Right lobe of liver (tissue), 4 donors: Measurements from ENCODE around the gene ZNF701.

Experiments used
- POLR2A ChIP-seq: fragments of 450-650 bp; IDR thresholded peaks from one replicate; pipeline ENCODE4 v1.6.1; 2017; ENCODE audit warnings: antibody characterized with exemption, mild to moderate bottlenecking
- TF ChIP-seq, protein P1 (sequence below), 4 donors: fragments of 200-600 bp in 3 of 4; fragments of 450-650 bp in 1 of 4; IDR thresholded peaks; one replicate each; pipeline versions ENCODE4 v1.5.1 to v1.8.0; 2016 to 2022; ENCODE audit warnings: antibody characterized with exemption in 4 of 4, mild to moderate bottlenecking in 2 of 4
- donor health status: DM: no; HTN: no; CAD: no.
- donor health status: DM: no; HTN: no; CAD: no.
- donor health status: DM: no; HTN: yes; CAD: no.

DNA sequence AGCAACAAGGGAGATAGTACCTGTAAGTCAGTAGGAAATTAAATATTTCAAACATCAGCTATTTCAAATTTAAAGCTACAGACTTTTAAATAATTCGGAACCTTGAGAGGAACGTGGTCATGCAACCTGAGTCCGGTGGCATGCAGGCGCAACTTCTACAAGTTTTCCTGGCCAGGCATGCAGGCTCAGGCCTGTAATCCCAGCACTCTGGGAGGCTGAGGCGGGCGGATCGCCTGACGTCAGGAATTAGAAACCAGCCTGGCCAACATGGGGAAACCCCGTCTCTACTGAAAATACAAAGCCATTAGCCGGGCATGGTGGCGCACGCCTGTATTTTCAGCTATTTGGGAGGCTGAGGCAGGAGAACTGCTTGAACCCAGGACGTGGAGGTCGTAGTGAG is 2.2 kb upstream of the ZNF701 start:
- TF ChIP-seq, protein P1, sequence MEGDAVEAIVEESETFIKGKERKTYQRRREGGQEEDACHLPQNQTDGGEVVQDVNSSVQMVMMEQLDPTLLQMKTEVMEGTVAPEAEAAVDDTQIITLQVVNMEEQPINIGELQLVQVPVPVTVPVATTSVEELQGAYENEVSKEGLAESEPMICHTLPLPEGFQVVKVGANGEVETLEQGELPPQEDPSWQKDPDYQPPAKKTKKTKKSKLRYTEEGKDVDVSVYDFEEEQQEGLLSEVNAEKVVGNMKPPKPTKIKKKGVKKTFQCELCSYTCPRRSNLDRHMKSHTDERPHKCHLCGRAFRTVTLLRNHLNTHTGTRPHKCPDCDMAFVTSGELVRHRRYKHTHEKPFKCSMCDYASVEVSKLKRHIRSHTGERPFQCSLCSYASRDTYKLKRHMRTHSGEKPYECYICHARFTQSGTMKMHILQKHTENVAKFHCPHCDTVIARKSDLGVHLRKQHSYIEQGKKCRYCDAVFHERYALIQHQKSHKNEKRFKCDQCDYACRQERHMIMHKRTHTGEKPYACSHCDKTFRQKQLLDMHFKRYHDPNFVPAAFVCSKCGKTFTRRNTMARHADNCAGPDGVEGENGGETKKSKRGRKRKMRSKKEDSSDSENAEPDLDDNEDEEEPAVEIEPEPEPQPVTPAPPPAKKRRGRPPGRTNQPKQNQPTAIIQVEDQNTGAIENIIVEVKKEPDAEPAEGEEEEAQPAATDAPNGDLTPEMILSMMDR (IDR thresholded peaks at IDR 0.05) = no peak
- no peak for TF ChIP-seq POLR2A
